NT2/D1 (cell line): ENCODE results near the gene ZSCAN31.

Experiments used
- SUZ12 ChIP-seq: IDR thresholded peaks from 2 replicates; pipeline ENCODE4 v1.6.1; 2011; ENCODE audit not compliant: insufficient read length, insufficient read depth; ENCODE audit errors: extremely low read depth
- YY1 ChIP-seq: IDR thresholded peaks from 2 replicates; pipeline ENCODE4 v1.6.1; 2011; ENCODE audit not compliant: insufficient read length, insufficient read depth
- ZNF274 ChIP-seq: IDR thresholded peaks from 2 replicates; pipeline ENCODE4 v1.6.1; 2011; ENCODE audit warnings: mild to moderate bottlenecking, low read depth, low read length

DNA sequence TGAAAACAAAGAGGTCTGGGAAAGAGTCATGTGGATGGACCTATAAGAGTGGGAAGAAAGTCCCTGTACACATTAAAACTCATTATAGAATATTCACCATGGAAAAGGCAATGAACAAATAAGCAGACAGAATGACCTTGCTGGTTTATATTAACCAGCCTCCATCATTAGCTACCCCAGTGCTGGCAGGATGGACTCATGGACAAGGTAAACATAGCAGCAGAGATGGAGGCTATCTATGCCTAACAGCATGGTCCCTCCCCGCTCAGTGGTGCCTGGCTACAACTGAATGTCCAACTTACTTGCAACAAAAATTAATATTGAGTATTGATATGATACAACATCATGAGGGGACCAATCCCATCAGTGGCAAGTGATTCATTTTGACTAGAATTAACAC is 9.3 kb upstream of the ZSCAN31 start:
- TF ChIP-seq ZNF274 = no peak
- TF ChIP-seq YY1 = no peak
- no peak for TF ChIP-seq SUZ12
